HG03139 (cell line): Measurements from ENCODE around the gene PARM1.
A peak's percentile ranks its signal among the peaks of the same experiment; 100 is the strongest.

Experiments used
- ATAC-seq: cut with Tn5 transposase; IDR thresholded peaks from one replicate; pipeline ENCODE4 v1.9.1; 2021; ENCODE audit not compliant: unreplicated experiment

The PARM1 gene

DNA sequence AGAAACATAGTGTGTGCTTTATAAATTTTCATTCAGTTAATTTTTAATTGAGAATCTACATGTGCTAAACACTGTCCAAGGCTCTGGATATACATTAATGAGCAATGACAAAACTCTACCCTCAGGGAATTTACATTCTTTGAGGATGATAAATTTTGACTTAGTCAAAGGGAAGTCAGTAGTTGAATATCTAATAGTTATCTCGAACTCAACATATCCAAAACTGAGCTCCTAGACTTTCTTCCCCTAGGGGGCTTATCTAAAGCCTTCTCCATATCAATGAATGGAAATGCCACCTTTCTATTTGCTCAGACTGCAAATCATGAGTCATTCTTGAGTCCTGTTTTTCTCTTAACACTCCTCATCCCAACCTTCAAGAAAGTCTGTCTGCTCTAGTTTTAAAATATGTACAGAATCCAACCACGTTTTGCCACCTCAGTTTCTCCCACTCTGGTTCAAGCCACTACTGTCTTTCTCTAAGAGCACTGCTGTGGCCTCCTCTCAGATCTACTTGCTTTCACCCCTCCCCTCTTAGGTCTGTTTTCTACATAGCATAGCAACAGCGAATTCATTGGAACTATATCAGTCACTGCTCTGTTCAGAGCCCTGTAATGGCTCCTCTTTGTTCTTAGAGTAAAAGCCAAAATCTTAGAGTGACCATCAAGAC lies 9.5 kb downstream of the PARM1 start:
- no peak for ATAC-seq

DNA sequence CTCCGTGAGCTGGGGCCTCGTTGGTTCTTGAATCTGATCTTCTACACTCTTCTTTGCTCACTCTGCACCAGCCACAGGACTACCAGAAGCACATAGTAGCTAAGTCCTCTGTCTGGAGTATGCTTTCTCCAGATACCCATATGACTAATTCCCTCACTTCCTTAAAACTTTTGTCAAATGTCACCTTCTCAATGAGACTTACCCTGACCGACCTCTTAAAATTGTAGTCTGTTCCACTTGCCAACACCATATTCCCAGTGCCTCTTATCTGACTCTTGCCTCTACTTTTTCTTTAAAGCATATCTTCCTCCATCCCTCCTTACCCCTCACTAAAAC lies 10.0 kb downstream of the PARM1 start:
- ATAC-seq: no peak

DNA sequence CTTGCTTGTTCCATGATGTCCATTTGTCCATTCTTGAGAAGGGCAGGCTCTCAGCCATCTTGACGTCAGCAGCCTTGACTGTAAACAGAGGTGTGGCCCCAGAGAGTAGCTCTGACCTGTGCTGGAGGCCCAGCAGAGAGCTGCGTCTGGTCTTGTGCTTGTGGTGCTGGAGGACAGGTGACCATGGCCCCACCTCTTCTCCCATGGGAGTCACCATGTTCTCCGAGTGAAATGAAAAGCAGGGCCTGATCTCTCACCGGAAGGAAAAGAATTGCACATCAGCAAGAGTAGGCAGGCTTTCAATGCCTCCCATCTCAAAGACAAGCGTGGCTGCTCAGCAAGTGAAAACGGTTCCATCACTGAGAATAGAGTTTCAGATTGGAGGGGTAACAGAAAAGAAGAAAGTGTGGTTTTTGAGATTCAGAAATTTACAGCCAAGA lies 11.5 kb downstream of the PARM1 start:
- no peak for ATAC-seq

- ATAC-seq: no peak
Observed at GRCh38 chr4:74946196-74946595, 13.3 kb downstream of the PARM1 start.

GRCh38 chr4:74947798-74948197 lies 14.9 kb downstream of the PARM1 start:
- ATAC-seq: no peak

DNA sequence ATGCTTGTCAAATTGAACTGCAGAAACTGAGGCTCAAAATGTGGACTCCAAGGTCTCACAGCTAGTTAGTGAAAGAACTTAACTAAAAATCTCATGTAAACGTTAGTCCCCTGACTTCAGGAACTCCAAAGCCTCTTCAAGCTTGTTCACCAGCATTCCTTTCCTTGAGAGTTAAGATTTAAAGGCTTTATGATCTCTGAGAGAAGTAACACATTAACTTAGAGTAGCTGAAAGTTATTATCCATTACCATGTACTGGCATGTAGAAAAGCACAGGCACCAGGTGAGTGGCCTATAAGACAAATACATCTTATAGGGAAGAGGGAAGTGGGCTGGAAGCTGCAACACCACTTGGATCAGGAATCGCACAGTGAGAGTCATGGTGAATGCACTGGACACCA lies 15.3 kb downstream of the PARM1 start:
- ATAC-seq: no peak

DNA sequence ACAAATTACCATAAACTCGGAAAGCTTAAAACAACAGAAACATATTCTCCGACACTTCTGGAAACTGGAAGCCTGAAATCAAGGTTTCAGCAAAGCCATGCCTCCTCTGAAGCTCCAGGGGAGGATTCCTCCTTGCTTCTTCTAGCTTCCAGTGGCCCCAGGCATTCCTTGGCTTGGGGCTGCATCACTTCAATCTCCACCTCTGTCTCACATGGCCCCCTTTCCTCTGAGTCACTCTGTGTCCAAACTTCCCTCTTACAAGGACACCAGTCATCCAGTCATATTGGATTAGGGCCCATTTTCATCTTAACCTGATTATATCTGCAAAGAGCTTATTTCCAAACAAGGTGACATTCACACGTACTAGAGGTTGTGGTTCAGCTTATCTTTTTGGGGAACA lies 17.3 kb downstream of the PARM1 start:
- ATAC-seq: no peak

DNA sequence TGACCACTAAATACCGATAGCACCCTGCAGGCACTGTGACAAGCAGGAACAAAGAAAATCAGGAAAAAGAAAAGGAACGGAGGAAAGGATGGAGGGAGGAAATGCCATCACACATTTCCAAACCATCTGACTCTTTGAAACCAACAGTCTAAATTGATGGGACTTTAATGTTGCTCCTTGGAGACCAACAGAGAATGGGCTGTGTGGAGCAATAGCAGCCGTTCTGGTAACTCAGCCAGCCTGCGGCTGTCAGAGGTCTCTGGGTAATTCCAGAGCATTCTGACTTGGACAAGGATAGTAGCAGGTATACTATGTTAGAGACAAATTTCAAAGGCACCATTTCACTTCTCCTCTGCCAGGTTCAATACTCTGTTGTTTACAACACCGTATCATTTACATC lies 18.0 kb downstream of the PARM1 start:
- ATAC-seq: no peak

GRCh38 chr4:74953647-74954046 lies 20.7 kb downstream of the PARM1 start:
- no peak for ATAC-seq

- ATAC-seq: no peak
Observed at GRCh38 chr4:74958881-74959280, 26.0 kb downstream of the PARM1 start.

DNA sequence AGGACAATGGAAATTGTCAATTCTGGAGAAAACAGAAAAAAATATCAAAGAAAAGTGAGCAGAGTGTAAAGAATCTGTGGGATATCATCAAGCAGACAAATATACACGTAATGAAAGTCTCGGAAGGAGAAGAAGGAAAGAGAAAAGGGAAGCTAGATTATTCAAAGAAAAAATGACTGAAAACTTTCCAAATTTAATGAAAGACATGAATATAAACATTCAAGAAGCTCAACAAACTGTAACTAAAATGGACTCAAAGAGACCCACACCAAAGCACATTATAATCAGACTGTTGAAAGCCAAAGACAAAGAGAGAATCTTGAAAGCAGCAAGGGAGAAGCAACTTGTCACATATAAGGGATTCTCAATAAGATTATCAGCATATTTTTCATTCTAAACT lies 28.3 kb downstream of the PARM1 start:
- no peak for ATAC-seq

- ATAC-seq: peak; percentile 59
Observed at GRCh38 chr4:74962584-74962983, 29.7 kb downstream of the PARM1 start.

- no peak for ATAC-seq
Observed at GRCh38 chr4:74964311-74964710, 31.4 kb downstream of the PARM1 start.

DNA sequence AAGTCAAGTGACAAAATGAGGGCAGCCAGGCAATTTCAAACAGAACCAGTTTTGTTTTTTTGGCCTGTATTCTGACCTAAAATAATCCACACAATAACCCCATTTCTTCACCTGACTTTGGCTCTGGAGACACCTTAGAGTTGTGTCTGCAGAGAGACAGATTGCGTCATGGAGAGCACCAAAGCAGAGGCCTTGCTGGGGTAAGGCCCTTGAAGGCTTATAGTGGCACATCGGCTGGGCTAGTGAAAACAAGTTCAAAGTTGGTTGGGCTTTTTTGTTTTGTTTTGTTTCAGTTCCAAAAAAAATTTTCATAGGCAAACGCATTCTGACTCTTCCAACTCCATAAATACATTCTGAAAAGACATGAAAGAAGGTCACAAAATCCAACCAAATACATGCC lies 34.4 kb downstream of the PARM1 start:
- no peak for ATAC-seq

- no peak for ATAC-seq
Observed at GRCh38 chr4:74968456-74969164, 35.7 kb downstream of the PARM1 start.

- ATAC-seq: no peak
Observed at GRCh38 chr4:74969507-74970474, 36.9 kb downstream of the PARM1 start.

DNA sequence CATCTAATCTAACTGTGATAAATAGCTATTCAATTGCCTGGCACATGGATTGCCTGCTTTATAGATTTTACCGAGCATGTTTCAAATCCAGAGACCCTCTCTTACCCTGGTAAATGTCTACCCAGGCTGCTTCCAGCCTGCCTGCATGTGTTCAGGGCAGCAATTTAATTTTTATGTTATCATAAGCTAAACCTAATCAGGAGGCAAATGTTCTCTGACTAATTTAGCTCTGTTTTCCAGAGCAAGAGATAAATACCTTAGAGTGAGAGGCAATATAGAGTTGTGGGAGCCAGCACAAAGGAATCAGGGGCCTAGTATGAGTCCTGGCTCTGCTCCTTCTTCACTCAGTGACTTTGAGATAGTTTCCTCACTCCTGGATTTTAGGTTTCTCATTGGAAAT lies 37.7 kb downstream of the PARM1 start:
- ATAC-seq: no peak

DNA sequence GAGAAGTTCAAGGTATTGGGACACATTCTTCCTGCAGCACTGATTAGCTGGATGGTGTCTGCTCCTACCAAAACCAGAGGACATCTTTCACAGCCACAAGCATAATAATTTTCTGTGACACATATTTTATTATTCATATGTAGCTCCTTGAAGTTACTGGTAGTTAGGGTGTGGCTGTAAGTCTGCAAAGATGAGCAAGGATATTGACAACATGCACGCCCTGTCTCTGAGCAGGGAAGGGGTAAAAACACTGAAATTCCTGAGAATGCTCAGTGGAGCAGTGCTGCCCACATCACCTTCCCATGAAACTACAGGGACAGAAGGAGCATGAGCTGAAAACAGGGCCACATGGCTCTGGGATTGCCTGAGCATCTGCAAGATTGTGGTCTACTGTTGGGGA lies 38.9 kb downstream of the PARM1 start:
- no peak for ATAC-seq

DNA sequence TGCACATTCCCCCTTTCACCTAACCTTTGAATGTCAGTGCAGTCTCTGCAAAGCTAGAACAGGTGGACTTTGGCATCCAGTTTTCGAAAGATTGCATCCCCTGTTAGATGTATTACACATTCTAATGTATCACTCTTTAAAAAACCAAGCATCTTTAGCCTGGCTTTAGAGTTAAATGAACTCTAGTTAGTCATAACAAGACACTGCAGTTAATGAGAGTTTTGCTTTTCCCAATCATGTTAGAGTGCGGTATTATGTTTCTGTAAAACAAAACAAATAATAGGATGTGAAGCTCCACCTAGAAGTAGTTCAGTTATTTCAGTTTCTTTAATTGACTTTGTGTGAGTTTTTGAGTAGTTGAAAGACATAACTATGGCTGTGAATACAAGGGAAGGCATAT lies 42.2 kb downstream of the PARM1 start:
- ATAC-seq: no peak

- no peak for ATAC-seq
Observed at GRCh38 chr4:74975848-74976824, 43.2 kb downstream of the PARM1 start.
